Muscle of leg (tissue), 11 donors: Measurements from ENCODE around the gene GDF2. TPM values are rescaled to one million over a fixed set of nuclear protein-coding genes. Genes with fewer than 3 reads are reported as not detected.

Source experiments
- DNase-seq: peaks from one replicate; pipeline ENCODE4 v3.0.0; 2013
- H3K27ac ChIP-seq: one replicate; pipeline ENCODE4 v1.5.1; 2013; ENCODE audit warnings: mild to moderate bottlenecking, low read length, control low read depth
- H3K27me3 ChIP-seq: one replicate; pipeline ENCODE4 v1.6.1; 2013; ENCODE audit warnings: low read length; ENCODE audit not compliant: control insufficient read depth, insufficient read depth
- H3K36me3 ChIP-seq: one replicate; pipeline ENCODE4 v1.6.1; 2013; ENCODE audit warnings: low read length; ENCODE audit not compliant: control insufficient read depth, insufficient read depth
- H3K4me1 ChIP-seq: one replicate; pipeline ENCODE4 v1.6.1; 2013; ENCODE audit warnings: low read length; ENCODE audit not compliant: control insufficient read depth, insufficient read depth
- H3K4me3 ChIP-seq: one replicate; pipeline ENCODE4 v1.5.1; 2013; ENCODE audit warnings: low read length, control low read depth
- H3K9me3 ChIP-seq: replicated peaks from 2 replicates; pipeline ENCODE4 v1.6.1; 2013; ENCODE audit warnings: low read depth, low read length; ENCODE audit not compliant: control insufficient read depth
- WGBS: methylation state at CpG from one replicate; pipeline ENCODE4 v1.1.5; 2013; ENCODE audit warnings: missing lambda C conversion rate; ENCODE audit not compliant: insufficient coverage; 5-methylcytosine and 5-hydroxymethylcytosine counted together
- polyA plus RNA-seq, 8 donors: library from polyadenylated mRNA; unstranded; fragments of 120-200 nt; gene quantifications; one replicate each; pipeline versions ENCODE4 v1.2.1 to v1.2.3, GENCODE V29; 2013; ENCODE audit warnings: inconsistent platforms in 1 of 8, low replicate concordance in 1 of 8; ENCODE audit not compliant: insufficient read length in 8 of 8, insufficient read depth in 1 of 8
- total RNA-seq: library from RNA; stranded (reverse); fragments of 120-200 nt; gene quantifications from one replicate; pipeline ENCODE4 v1.2.4, GENCODE V29; 2013

Gene GDF2
- total and polyA plus RNA-seq, 9 donors = not detected

GRCh38 chr10:47339759-47340607 is 17.7 kb downstream of the GDF2 start:
- H3K4me3 ChIP-seq = no peak overlapping the region
- WGBS = 72% methylated on average over 8 of the region's 15 CpGs
- H3K27ac ChIP-seq = no peak overlapping the region
- no peaks in the 10 kb centered on the region for H3K9me3 ChIP-seq
- peaks cover 13% of the 10 kb centered on the region for H3K27me3 ChIP-seq
- H3K4me1 ChIP-seq = no peaks in the 10 kb centered on the region
- no peaks in the 10 kb centered on the region for H3K36me3 ChIP-seq
- DNase-seq = no peak

GRCh38 chr10:47340608-47341170 is 18.4 kb downstream of the GDF2 start:
- DNase-seq = peak; percentile 38
- H3K36me3 ChIP-seq = no peaks in the 10 kb centered on the region
- H3K27me3 ChIP-seq = peaks cover 10% of the 10 kb centered on the region
- no peaks in the 10 kb centered on the region for H3K4me1 ChIP-seq
- WGBS = no CpG with 5 or more reads among the region's 5 CpGs
- no peak overlapping the region for H3K27ac ChIP-seq
- H3K4me3 ChIP-seq = no peak overlapping the region
- no peaks in the 10 kb centered on the region for H3K9me3 ChIP-seq

DNA sequence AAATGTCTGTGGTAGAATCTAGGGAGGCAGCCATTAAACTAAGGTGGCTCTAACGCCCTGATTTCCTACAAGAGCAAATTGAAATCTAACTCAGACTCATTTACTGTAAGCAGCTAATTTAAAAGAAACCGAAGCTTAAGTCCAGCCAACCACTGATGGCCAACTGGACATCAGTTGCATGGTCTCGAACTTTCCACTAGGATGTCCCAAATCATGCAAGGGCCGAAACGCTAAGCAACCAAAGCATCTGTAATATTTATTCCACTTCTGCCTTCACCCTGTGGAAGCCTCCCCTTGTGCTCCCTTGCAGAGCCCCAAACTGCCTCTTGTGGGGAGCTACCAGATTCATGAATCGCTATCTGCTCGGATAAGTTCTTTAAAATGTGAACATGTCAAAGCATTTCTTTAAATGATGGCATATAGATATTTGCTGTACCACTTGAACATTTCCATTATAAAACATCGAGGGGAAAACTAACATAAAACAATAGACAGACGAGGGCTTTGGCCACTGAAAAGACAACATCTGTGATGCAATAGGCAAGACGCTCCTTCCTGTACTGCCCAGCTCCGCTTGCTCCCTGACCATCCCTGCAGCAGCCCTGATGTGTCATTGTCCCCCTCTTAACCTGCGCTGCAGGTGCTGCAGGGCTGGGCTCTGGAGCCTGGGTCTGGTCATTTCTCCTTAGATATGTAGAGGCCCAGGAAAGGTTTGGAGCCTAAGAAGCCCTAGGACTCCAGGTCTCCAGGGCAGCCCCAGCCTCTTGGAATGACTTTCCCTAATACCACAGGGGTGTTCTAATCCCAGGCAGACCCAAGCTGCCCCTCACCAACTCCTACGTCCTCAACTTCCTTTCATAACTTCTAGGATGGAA is 23.0 kb downstream of the GDF2 start:
- H3K27ac ChIP-seq = no peak overlapping the region
- WGBS = 82% methylated on average over 9 of the region's 13 CpGs
- H3K4me1 ChIP-seq = peaks cover 13% of the 10 kb centered on the region
- no peaks in the 10 kb centered on the region for H3K36me3 ChIP-seq
- H3K27me3 ChIP-seq = peaks cover 2% of the 10 kb centered on the region
- no peaks in the 10 kb centered on the region for H3K9me3 ChIP-seq
- H3K4me3 ChIP-seq = no peak overlapping the region
- no peak for DNase-seq

DNA sequence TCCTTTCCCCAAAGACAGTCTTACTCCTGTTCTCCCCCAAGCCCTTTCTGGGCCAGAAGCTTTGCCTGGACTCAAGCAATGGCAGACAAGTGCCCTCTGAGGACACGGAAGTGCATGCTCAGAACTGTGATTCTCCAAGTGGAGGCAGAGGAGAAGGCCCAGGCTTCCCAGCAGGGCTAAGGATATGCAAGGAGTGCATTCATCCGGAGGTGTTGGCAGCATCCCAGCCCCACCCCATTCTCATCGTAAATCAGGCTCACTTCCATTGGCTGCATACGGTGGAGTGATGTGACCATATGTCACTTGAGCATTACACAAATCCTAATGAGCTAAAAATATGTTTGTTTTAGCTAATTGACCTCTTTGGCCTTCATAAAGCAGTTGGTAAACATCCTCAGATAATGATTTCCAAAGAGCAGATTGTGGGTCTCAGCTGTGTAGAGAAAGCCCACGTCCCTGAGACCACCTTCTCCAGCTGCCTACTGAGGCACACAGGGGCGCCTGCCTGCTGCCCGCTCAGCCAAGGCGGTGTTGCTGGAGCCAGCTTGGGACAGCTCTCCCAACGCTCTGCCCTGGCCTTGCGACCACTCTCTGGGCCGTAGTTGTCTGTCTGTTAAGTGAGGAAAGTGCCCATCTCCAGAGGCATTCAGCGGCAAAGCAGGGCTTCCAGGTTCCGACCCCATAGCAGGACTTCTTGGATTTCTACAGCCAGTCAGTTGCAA is 24.5 kb downstream of the GDF2 start:
- no peaks in the 10 kb centered on the region for H3K36me3 ChIP-seq
- WGBS = 63% methylated on average over 1 of the region's 13 CpGs
- no peaks in the 10 kb centered on the region for H3K9me3 ChIP-seq
- peaks cover 2% of the 10 kb centered on the region for H3K27me3 ChIP-seq
- H3K27ac ChIP-seq = no peak overlapping the region
- H3K4me1 ChIP-seq = peaks cover 13% of the 10 kb centered on the region
- DNase-seq = peak; percentile 14
- no peak overlapping the region for H3K4me3 ChIP-seq

DNA sequence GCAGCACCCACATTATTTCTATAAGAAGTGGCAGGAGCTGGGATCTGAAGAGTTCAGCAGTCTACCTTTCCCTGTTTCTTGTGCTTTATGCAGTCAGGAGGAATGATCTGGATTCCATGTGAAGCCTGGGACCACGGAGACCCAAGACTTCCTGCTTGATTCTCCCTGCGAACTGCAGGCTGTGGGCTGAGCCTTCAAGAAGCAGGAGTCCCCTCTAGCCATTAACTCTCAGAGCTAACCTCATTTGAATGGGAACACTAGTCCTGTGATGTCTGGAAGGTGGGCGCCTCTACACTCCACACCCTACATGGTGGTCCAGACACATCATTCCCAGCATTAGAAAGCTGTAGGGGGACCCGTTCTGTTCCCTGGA is 25.0 kb downstream of the GDF2 start:
- no peak for DNase-seq

GRCh38 chr10:47348138-47348651 is 25.9 kb downstream of the GDF2 start, which contains the start of gene RBP3:
Gene RBP3, plus strand, starts transcription at chr10:47348363. Its CDS starts 122 bp downstream, at chr10:47348485.
- H3K27me3 ChIP-seq = peaks cover 5% of the 10 kb centered on the region
- no peak within 1 kb of the TSS for H3K4me3 ChIP-seq
- H3K4me1 ChIP-seq = peaks cover 13% of the 10 kb centered on the region
- H3K27ac ChIP-seq = no peak within 1 kb of the TSS
- DNase-seq = no peak
- H3K9me3 ChIP-seq = no peaks in the 10 kb centered on the region
- 64% methylated on average over 4 of the region's 5 CpGs for WGBS
- no peaks in the 10 kb centered on the region for H3K36me3 ChIP-seq

More for the DNA sequence above, 25.0 kb downstream of the GDF2 start:
- H3K4me3 ChIP-seq = no peak overlapping the region
- H3K36me3 ChIP-seq = no peaks in the 10 kb centered on the region
- peaks cover 13% of the 10 kb centered on the region for H3K4me1 ChIP-seq
- peaks cover 2% of the 10 kb centered on the region for H3K27me3 ChIP-seq
- no peaks in the 10 kb centered on the region for H3K9me3 ChIP-seq
- WGBS = no CpG with 5 or more reads among the region's 4 CpGs
- H3K27ac ChIP-seq = no peak overlapping the region

DNA sequence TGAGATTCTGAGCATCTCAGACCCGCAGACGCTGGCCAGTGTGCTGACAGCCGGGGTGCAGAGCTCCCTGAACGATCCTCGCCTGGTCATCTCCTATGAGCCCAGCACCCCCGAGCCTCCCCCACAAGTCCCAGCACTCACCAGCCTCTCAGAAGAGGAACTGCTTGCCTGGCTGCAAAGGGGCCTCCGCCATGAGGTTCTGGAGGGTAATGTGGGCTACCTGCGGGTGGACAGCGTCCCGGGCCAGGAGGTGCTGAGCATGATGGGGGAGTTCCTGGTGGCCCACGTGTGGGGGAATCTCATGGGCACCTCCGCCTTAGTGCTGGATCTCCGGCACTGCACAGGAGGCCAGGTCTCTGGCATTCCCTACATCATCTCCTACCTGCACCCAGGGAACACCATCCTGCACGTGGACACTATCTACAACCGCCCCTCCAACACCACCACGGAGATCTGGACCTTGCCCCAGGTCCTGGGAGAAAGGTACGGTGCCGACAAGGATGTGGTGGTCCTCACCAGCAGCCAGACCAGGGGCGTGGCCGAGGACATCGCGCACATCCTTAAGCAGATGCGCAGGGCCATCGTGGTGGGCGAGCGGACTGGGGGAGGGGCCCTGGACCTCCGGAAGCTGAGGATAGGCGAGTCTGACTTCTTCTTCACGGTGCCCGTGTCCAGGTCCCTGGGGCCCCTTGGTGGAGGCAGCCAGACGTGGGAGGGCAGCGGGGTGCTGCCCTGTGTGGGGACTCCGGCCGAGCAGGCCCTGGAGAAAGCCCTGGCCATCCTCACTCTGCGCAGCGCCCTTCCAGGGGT is 26.6 kb downstream of the GDF2 start:
- DNase-seq = no peak
- H3K4me3 ChIP-seq = no peak overlapping the region
- H3K36me3 ChIP-seq = no peaks in the 10 kb centered on the region
- peaks cover 5% of the 10 kb centered on the region for H3K27me3 ChIP-seq
- H3K27ac ChIP-seq = no peak overlapping the region
- H3K4me1 ChIP-seq = peaks cover 13% of the 10 kb centered on the region
- WGBS = 95% methylated on average over 30 of the region's 36 CpGs
- no peaks in the 10 kb centered on the region for H3K9me3 ChIP-seq

GRCh38 chr10:47349516-47349915 is 27.3 kb downstream of the GDF2 start:
- Histone ChIP-seq H3K9me3 (no peaks in the 10 kb centered on the region), H3K4me1 (peaks cover 13% of the 10 kb centered on the region), H3K36me3 (no peaks in the 10 kb centered on the region), H3K4me3 (no peak overlapping the region), H3K27me3 (peaks cover 5% of the 10 kb centered on the region), H3K27ac (no peak overlapping the region)
- WGBS = 96% methylated on average over 22 of the region's 22 CpGs
- DNase-seq = no peak

DNA sequence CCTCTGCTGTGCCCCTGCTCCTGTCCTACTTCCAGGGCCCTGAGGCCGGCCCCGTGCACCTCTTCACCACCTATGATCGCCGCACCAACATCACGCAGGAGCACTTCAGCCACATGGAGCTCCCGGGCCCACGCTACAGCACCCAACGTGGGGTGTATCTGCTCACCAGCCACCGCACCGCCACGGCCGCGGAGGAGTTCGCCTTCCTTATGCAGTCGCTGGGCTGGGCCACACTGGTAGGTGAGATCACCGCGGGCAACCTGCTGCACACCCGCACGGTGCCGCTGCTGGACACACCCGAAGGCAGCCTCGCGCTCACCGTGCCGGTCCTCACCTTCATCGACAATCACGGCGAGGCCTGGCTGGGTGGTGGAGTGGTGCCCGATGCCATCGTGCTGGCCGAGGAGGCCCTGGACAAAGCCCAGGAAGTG is 27.7 kb downstream of the GDF2 start:
- H3K9me3 ChIP-seq = no peaks in the 10 kb centered on the region
- no peak overlapping the region for H3K27ac ChIP-seq
- no peaks in the 10 kb centered on the region for H3K36me3 ChIP-seq
- peaks cover 3% of the 10 kb centered on the region for H3K27me3 ChIP-seq
- H3K4me3 ChIP-seq = no peak overlapping the region
- DNase-seq = no peak
- 95% methylated on average over 27 of the region's 31 CpGs for WGBS
- H3K4me1 ChIP-seq = peaks cover 13% of the 10 kb centered on the region
